ENCODE data around the gene TRMT44.
"Not testable (repeated sequence)": the region's sequence is repeated elsewhere in the genome, so short reads cannot be mapped to it uniquely, and the experiment has no call there.

Gene TRMT44

DNA sequence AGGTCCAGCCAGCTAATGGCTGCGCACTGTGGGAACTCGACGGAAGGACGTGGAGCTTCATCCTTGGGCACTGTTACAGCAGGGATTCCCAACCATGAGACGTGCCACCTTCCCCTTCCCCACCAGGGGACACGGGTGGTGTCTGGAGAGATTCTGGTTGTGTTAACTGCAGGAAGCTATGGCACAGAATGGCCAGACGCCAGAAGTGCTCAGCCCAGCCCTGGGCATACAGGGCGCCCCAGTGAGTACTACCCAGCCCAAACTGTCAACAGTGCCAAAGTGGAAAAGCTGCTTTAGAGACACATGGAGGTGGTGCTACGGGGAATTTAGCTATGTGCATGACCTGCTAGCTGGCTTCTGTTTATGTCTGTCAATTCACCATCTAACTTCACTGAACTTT is 32.8 kb upstream of the TRMT44 start:
- H3K9ac ChIP-seq (ENCODE audit: low read length) = no peak overlapping the region
- no peaks in the 10 kb centered on the region for H3K9me3 ChIP-seq (ENCODE audit: low read length)
- H3K27me3 ChIP-seq (ENCODE audit: control insufficient read depth in 1 of 2, insufficient read depth in 2 of 2, low read length in 2 of 2) = no peaks in the 10 kb centered on the region
- H3K4me1 ChIP-seq (ENCODE audit: insufficient read depth, low read length) = peaks cover 18% of the 10 kb centered on the region
- no peak overlapping the region for H3K27ac ChIP-seq (ENCODE audit: low read depth, low read length)
- H3K4me3 ChIP-seq (ENCODE audit: low read depth in 1 of 2, low read length in 2 of 2) = no peak overlapping the region
- H3K36me3 ChIP-seq (ENCODE audit: insufficient read depth, low read length) = peaks cover 68% of the 10 kb centered on the region

DNA sequence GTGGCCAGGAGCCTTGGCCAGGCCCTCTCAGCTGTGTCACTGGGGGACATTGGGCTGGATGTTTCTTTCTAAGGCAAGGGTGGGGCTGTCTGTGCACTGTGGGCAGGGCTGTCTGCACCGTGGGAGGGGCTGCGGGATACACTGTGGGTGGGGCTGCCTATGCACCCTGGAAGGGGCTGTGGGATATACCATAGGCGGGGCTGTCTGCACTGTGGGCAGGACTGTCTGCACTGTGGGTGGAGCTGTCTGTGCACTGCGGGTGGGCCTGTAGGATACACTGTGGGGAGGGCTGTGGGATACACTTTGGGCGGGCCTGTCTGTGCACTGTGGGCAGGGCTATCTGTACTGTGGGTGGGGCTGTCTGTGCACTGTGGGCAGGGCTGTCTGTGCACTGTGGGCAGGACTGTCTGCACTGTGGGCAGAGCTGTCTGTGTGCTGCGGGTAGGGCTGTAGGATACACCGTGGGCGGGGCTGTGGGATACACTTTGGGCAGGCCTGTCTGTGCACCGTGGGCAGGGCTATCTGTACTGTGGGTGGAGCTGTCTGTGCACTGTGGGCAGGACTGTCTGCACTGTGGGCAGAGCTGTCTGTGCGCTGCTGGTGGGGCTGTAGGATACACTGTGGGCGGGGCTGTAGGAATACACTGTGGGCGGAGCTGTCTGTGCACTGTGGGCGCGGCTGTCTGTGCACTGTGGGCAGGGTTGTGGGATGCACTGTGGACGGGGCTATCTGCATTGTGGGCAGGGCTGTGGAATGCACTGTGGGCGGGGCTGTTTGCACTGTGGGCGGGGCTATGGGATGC is 31.1 kb upstream of the TRMT44 start:
- no peak overlapping the region for H3K9ac ChIP-seq (ENCODE audit: low read length)
- H3K4me3 ChIP-seq (ENCODE audit: low read depth in 1 of 2, low read length in 2 of 2) = no peak overlapping the region
- H3K4me1 ChIP-seq (ENCODE audit: insufficient read depth, low read length) = peaks cover 10% of the 10 kb centered on the region
- H3K27ac ChIP-seq (ENCODE audit: low read depth, low read length) = no peak overlapping the region
- no peaks in the 10 kb centered on the region for H3K27me3 ChIP-seq (ENCODE audit: control insufficient read depth in 1 of 2, insufficient read depth in 2 of 2, low read length in 2 of 2)
- H3K9me3 ChIP-seq (ENCODE audit: low read length) = no peaks in the 10 kb centered on the region
- H3K36me3 ChIP-seq (ENCODE audit: insufficient read depth, low read length) = peaks cover 70% of the 10 kb centered on the region

DNA sequence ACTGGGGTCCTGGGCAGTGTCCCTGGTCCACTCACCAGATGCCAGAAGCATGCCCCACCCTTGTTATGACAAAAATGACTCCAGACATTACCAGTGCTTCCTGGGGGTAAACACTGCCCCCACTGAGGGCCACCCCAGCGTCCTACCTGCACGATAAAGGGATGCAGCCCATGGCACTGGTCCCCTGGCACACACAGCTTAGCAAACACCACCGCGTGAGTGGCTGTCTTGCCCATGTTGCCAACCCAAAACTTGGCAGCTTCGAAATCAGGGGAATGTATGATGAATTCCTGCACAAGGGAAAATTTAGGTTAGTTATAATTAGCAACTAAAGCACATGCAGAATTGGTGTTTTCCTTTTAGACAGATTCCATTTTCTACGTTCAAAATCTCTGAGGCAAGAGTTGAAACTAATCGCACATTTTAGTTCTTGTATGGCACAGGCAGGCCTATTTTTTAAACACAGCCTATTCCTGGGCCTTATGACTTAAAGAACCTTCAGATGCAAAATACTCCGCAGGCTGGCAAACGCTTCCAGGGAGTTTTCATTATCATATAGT is 30.4 kb upstream of the TRMT44 start:
- no peak overlapping the region for H3K9ac ChIP-seq (ENCODE audit: low read length)
- H3K27me3 ChIP-seq (ENCODE audit: control insufficient read depth in 1 of 2, insufficient read depth in 2 of 2, low read length in 2 of 2) = no peaks in the 10 kb centered on the region
- H3K4me3 ChIP-seq (ENCODE audit: low read depth in 1 of 2, low read length in 2 of 2) = no peak overlapping the region
- H3K27ac ChIP-seq (ENCODE audit: low read depth, low read length) = no peak overlapping the region
- peaks cover 10% of the 10 kb centered on the region for H3K4me1 ChIP-seq (ENCODE audit: insufficient read depth, low read length)
- no peaks in the 10 kb centered on the region for H3K9me3 ChIP-seq (ENCODE audit: low read length)
- peaks cover 70% of the 10 kb centered on the region for H3K36me3 ChIP-seq (ENCODE audit: insufficient read depth, low read length)

DNA sequence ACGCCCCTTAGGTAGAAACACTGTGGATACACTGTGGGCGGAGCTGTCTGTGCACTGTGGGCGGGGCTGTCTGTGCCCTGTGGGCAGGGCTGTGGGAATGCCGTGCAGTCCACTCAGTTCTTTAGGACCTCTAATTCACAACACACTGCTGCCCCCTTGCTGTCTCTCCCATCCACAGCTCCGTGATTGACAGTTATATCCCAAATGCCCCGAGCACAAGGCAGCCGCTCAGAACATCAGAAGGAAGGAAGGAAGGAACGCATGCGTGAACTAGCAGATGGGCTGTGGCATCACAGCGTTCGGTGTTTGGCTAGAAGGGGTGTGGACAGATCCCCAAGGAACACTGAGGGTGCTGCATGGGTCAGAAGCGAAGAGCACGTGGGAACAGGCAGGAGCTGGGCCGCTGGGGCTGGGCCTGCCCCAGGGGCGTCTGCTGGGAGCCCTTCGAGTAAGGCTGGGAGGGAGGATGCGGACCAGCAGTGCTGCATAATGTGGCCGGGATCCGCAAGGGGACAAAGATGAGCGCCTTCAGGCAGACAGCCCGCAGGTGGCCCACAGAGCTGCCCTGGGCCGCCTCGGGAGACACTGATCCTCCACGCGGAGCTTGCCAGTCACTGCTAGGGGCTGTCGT is 29.8 kb upstream of the TRMT44 start:
- H3K9me3 ChIP-seq (ENCODE audit: low read length) = no peaks in the 10 kb centered on the region
- no peak overlapping the region for H3K9ac ChIP-seq (ENCODE audit: low read length)
- no peak overlapping the region for H3K27ac ChIP-seq (ENCODE audit: low read depth, low read length)
- H3K4me1 ChIP-seq (ENCODE audit: insufficient read depth, low read length) = peaks cover 10% of the 10 kb centered on the region
- no peaks in the 10 kb centered on the region for H3K27me3 ChIP-seq (ENCODE audit: control insufficient read depth in 1 of 2, insufficient read depth in 2 of 2, low read length in 2 of 2)
- H3K4me3 ChIP-seq (ENCODE audit: low read depth in 1 of 2, low read length in 2 of 2) = no peak overlapping the region
- H3K36me3 ChIP-seq (ENCODE audit: insufficient read depth, low read length) = peaks cover 67% of the 10 kb centered on the region

DNA sequence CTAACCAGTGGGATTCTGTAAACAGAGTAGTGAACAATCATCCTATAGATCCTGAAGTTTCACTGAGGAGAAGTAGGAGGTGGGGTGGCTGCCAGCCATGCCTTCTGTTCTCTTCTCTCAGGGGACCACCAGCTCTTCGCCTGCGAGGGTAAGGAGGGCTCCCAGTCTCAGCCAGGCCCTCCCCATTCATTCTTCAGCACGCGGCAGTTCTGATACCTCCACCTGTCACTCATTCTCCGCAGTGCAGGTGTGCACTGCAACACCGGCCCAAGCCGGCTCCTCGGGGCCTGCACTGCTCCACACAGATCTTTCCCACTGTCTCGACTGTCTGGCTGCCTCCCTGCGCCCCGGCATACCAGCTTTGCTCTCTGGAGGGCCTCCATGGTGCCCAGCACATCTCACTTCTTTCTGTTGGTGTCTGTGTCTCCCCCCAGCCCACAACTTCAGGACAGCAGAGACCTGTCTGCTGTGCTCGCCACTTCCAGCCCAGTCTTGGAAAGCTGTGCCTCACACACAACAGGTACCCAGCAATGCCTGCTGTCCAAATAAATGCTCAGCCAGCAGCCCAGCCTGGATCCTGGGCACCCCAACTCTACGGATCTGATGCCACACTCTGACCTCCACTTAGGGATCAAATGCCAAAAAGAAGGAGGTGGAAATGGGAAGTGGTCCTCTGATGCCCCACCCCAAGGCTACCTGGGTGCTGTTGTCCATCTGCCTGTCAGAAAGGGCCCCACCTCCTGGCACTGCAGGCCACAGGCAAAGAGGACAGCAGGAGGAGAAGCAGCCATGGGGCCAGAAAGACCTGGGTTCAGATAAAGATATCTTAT is 29.0 kb upstream of the TRMT44 start:
- Histone ChIP-seq H3K4me3 (ENCODE audit: low read depth in 1 of 2, low read length in 2 of 2) (no peak overlapping the region), H3K9ac (ENCODE audit: low read length) (no peak overlapping the region), H3K36me3 (ENCODE audit: insufficient read depth, low read length) (peaks cover 63% of the 10 kb centered on the region), H3K27me3 (ENCODE audit: control insufficient read depth in 1 of 2, insufficient read depth in 2 of 2, low read length in 2 of 2) (no peaks in the 10 kb centered on the region), H3K9me3 (ENCODE audit: low read length) (no peaks in the 10 kb centered on the region), H3K27ac (ENCODE audit: low read depth, low read length) (no peak overlapping the region), H3K4me1 (ENCODE audit: insufficient read depth, low read length) (peaks cover 10% of the 10 kb centered on the region)

DNA sequence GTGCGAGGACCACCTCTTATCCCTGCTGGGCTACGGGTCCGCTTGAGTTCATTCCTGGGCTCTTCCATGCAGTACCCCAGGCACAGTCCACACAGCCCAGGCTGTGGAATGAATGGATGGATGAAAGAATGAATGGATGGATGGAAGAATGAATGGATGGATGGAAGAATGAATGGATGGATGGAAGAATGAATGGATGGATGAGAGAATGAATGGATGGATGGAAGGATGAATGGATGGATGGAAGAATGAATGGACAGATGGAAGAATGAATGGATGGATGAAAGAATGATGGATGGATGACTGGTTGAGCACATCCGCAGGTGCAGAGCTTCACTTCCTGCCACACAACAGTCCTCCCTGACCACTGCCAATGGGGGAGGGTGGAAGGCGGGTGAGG is 28.3 kb upstream of the TRMT44 start:
- H3K27me3 ChIP-seq (ENCODE audit: control insufficient read depth in 1 of 2, insufficient read depth in 2 of 2, low read length in 2 of 2) = no peaks in the 10 kb centered on the region
- peaks cover 10% of the 10 kb centered on the region for H3K4me1 ChIP-seq (ENCODE audit: insufficient read depth, low read length)
- no peak overlapping the region for H3K4me3 ChIP-seq (ENCODE audit: low read depth in 1 of 2, low read length in 2 of 2)
- H3K36me3 ChIP-seq (ENCODE audit: insufficient read depth, low read length) = peaks cover 63% of the 10 kb centered on the region
- no peaks in the 10 kb centered on the region for H3K9me3 ChIP-seq (ENCODE audit: low read length)
- H3K9ac ChIP-seq (ENCODE audit: low read length) = no peak overlapping the region
- no peak overlapping the region for H3K27ac ChIP-seq (ENCODE audit: low read depth, low read length)

DNA sequence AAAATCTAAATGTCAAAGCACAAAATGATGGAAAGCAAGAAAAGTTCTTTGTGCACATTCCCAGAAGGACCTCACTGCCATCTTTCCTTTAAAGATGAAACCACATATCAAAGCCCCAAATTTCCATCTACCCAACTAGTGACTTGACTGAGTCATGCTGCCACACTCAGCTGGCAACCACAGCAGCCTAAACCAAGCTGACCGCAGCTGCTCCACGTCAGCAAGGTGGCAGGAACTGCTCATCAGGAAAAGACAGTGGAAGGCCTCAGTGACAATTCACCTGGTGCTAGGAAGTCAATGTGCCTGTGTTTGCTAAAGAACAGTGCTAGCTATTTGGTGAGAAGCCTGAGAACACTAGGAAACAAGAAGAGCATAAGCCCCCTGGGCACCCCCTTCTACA is 26.2 kb upstream of the TRMT44 start:
- H3K9me3 ChIP-seq (ENCODE audit: low read length) = no peaks in the 10 kb centered on the region
- H3K9ac ChIP-seq (ENCODE audit: low read length) = no peak overlapping the region
- no peaks in the 10 kb centered on the region for H3K27me3 ChIP-seq (ENCODE audit: control insufficient read depth in 1 of 2, insufficient read depth in 2 of 2, low read length in 2 of 2)

DNA sequence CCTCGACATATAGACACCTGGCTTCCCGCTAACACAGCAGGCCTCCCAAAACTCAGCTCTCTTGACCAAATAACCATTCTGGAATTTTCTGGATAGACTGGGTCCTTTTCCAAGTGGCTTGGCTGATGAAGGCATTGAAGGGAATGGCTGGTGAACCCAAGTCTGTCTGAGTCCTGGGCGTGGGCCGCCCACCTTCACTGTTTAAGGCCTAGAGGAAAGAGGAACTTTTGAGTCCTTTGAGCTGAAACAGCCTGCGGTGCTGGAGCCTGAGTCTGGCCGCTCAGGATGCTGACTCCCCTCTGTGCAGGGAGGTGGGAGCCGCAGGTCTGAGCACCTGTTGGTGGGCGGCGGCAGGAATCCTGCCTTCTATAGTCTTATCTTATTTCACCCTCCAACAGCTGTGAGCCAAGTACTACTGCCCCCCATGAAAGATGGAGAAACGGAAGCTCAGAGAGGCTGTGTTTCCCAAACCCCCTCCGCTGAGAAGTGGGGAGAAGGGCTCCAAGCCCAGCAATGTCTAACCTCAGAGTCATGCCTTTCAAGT is 23.4 kb upstream of the TRMT44 start:
- Histone ChIP-seq H3K36me3 (ENCODE audit: insufficient read depth, low read length) (peaks cover 33% of the 10 kb centered on the region), H3K4me3 (ENCODE audit: low read depth in 1 of 2, low read length in 2 of 2) (no peak overlapping the region)

More for the DNA sequence above, 26.2 kb upstream of the TRMT44 start:
- Histone ChIP-seq H3K4me1 (ENCODE audit: insufficient read depth, low read length) (peaks cover 8% of the 10 kb centered on the region), H3K27ac (ENCODE audit: low read depth, low read length) (no peak overlapping the region), H3K4me3 (ENCODE audit: low read depth in 1 of 2, low read length in 2 of 2) (no peak overlapping the region), H3K36me3 (ENCODE audit: insufficient read depth, low read length) (peaks cover 44% of the 10 kb centered on the region)

DNA sequence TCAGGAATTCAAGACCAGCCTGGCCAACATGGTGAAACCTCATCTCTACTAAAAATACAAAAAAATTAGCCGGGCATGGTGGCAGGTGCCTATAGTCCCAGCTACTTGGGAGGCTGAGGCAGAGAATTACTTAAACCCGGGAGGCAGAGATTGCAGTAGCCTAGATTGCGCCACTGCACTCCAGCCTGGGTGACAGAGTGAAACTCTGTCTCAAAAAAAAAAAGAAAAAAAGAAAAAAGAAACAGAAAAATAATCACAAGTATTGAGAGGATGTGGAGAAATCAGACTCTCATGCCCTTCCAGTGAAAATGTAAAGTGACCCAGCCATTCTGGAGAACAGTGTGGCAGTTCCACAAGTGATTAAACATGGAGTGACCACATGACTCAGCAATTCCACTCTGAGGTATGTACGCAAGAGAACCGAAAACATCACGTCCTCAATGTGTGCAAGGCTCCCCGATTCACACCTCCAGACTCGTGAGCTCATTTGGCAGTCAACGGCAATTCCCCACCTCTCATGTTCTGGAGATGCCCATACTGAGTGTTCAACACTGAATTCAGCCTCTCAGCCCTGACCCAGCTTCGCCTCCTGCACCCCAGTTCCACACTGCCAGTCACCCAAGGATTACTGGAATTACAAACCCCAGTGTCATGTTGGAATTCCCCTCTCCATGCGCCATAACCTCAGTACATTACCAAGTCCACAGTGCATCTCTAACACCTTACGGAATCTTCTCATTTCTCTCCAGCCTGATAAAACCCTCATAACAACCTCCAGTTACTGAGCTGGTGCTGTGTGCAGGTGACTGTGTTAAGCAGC is 21.1 kb upstream of the TRMT44 start:
- peaks cover 8% of the 10 kb centered on the region for H3K4me1 ChIP-seq (ENCODE audit: insufficient read depth, low read length)
- H3K9ac ChIP-seq (ENCODE audit: low read length) = no peak overlapping the region
- no peak overlapping the region for H3K4me3 ChIP-seq (ENCODE audit: low read depth in 1 of 2, low read length in 2 of 2)
- H3K27me3 ChIP-seq (ENCODE audit: control insufficient read depth in 1 of 2, insufficient read depth in 2 of 2, low read length in 2 of 2) = no peaks in the 10 kb centered on the region
- H3K27ac ChIP-seq (ENCODE audit: low read depth, low read length) = no peak overlapping the region
- peaks cover 14% of the 10 kb centered on the region for H3K36me3 ChIP-seq (ENCODE audit: insufficient read depth, low read length)
- no peaks in the 10 kb centered on the region for H3K9me3 ChIP-seq (ENCODE audit: low read length)

More for the DNA sequence above, 23.4 kb upstream of the TRMT44 start:
- peaks cover 8% of the 10 kb centered on the region for H3K4me1 ChIP-seq (ENCODE audit: insufficient read depth, low read length)
- no peaks in the 10 kb centered on the region for H3K9me3 ChIP-seq (ENCODE audit: low read length)
- no peak overlapping the region for H3K9ac ChIP-seq (ENCODE audit: low read length)
- H3K27ac ChIP-seq (ENCODE audit: low read depth, low read length) = no peak overlapping the region
- no peaks in the 10 kb centered on the region for H3K27me3 ChIP-seq (ENCODE audit: control insufficient read depth in 1 of 2, insufficient read depth in 2 of 2, low read length in 2 of 2)

DNA sequence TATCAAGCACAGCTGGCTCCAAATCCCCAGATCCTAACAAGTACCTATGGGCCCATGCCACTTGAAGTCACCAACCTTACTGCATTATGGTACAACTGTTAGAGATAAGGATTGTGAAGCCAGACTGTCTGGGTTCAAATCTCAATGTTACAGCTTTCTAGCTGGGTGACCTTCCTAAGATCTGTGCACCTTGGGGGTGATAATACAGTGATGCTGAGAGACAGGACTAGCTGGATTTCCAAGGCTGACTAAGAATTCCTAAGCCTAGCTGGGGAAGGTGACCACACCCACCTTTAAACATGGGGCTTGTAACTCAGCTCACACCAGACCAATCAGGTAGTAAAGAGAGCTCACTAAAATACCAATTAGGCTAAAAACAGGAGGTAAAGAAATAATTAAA is 20.4 kb upstream of the TRMT44 start:
- H3K4me1 ChIP-seq (ENCODE audit: insufficient read depth, low read length); H3K9ac ChIP-seq (ENCODE audit: low read length); H3K4me3 ChIP-seq (ENCODE audit: low read depth in 1 of 2, low read length in 2 of 2); H3K9me3 ChIP-seq (ENCODE audit: low read length); H3K36me3 ChIP-seq (ENCODE audit: insufficient read depth, low read length); H3K27ac ChIP-seq (ENCODE audit: low read depth, low read length); H3K27me3 ChIP-seq (ENCODE audit: control insufficient read depth in 1 of 2, insufficient read depth in 2 of 2, low read length in 2 of 2): not testable (repeated sequence)
